ENCODE results near the gene XG.
"Not testable (repeated sequence)": the region's sequence is repeated elsewhere in the genome, so short reads cannot be mapped to it uniquely, and the experiment has no call there.

XG gene

GRCh38 chrX:2796808-2797207, 45.0 kb downstream of the XG start:
- not testable (repeated sequence) for H3K4me3 ChIP-seq (ENCODE audit: low read length); H3K9me3 ChIP-seq (ENCODE audit: control insufficient read depth, insufficient read depth, low read length); DNase-seq (ENCODE audit: low read depth, low spot score); H3K36me3 ChIP-seq (ENCODE audit: control insufficient read depth, insufficient read depth, low read length); H3K27ac ChIP-seq (ENCODE audit: low read length); H3K27me3 ChIP-seq (ENCODE audit: control insufficient read depth, insufficient read depth, low read length); H3K4me1 ChIP-seq (ENCODE audit: control insufficient read depth, insufficient read depth, low read length)
- WGBS (ENCODE audit: insufficient coverage, insufficient read length): no CpG with 5 or more reads among the region's 15 CpGs

DNA sequence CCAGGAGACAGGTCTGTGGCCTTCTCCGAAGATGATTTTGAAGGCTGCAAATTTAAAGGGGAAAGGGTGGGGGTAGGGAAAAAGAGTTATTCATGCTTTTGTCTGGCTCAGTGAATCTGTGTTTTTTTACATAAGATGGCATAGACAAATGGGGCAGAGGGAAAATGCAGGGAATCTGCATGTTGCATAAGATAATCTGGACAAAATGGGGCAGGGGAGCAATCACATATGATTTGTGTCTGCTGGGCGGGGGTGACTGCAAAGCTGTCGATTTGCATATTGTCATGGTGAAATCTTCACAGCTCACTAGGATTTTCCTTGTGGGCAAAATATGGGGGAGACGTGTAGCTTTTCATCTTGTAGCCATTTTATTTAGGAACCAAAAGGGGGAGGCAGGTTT, 47.5 kb downstream of the XG start:
- H3K4me3 ChIP-seq (ENCODE audit: low read length): no peak overlapping the region
- no peaks in the 10 kb centered on the region; the same call in 1 of the 2 replicates for H3K4me1 ChIP-seq (ENCODE audit: control insufficient read depth, insufficient read depth, low read length)
- DNase-seq (ENCODE audit: low read depth, low spot score): no peak
- no CpG with 5 or more reads among the region's 4 CpGs for WGBS (ENCODE audit: insufficient coverage, insufficient read length)
- no peaks in the 10 kb centered on the region for H3K9me3 ChIP-seq (ENCODE audit: control insufficient read depth, insufficient read depth, low read length)
- H3K36me3 ChIP-seq (ENCODE audit: control insufficient read depth, insufficient read depth, low read length): no peaks in the 10 kb centered on the region
- peak overlapping the region; percentile 57 for H3K27ac ChIP-seq (ENCODE audit: low read length)
- no peaks in the 10 kb centered on the region for H3K27me3 ChIP-seq (ENCODE audit: control insufficient read depth, insufficient read depth, low read length)

DNA sequence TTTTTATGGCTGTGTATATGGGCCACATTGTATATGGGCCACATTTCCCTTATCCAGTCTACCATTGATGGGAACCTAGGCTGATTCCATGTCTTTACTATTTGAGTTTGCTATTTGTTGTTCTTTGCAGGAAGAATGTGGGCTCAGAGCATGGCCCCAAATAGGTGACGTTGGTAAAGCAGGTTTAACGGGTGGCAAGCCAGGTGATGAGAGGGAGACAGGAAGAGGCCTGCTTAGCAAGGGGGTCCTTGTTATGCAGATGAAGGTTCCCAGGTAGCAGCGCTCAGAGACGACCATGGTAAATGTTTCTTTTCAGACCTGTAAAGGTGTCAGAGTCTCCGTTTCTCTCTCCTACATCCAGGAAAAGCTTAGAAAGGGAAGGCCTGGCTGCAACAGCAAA, 48.1 kb downstream of the XG start:
- not testable (repeated sequence) for H3K27me3 ChIP-seq (ENCODE audit: control insufficient read depth, insufficient read depth, low read length); H3K4me1 ChIP-seq (ENCODE audit: control insufficient read depth, insufficient read depth, low read length); H3K4me3 ChIP-seq (ENCODE audit: low read length); H3K36me3 ChIP-seq (ENCODE audit: control insufficient read depth, insufficient read depth, low read length); H3K9me3 ChIP-seq (ENCODE audit: control insufficient read depth, insufficient read depth, low read length); DNase-seq (ENCODE audit: low read depth, low spot score)
- H3K27ac ChIP-seq (ENCODE audit: low read length): peak overlapping the region; percentile 57
- no CpG with 5 or more reads among the region's 5 CpGs for WGBS (ENCODE audit: insufficient coverage, insufficient read length)

DNA sequence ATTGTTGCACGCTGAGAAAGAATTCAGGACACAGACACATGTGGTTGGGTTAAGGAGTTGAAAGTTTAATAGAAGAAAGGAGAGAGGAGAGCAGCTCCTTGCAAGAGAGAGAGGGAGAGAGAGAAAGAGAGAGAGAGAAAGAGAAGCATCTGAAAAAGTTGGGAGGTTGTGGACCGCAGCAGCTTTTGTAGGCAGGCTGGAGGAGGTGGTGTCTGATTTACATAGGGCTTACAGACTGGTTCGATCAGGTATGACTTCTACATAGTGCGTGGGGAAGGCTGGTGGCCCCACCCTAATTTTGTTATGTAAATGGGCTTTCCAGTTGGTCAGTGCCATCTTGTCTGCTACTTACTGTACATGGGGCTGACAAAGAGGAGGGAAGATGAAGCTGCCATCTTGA, 49.4 kb downstream of the XG start:
- Histone ChIP-seq H3K36me3 (ENCODE audit: control insufficient read depth, insufficient read depth, low read length) (no peaks in the 10 kb centered on the region), H3K27ac (ENCODE audit: low read length) (no peak overlapping the region), H3K4me3 (ENCODE audit: low read length) (no peak overlapping the region; the same call in 1 of the 2 replicates), H3K27me3 (ENCODE audit: control insufficient read depth, insufficient read depth, low read length) (no peaks in the 10 kb centered on the region), H3K9me3 (ENCODE audit: control insufficient read depth, insufficient read depth, low read length) (no peaks in the 10 kb centered on the region), H3K4me1 (ENCODE audit: control insufficient read depth, insufficient read depth, low read length) (no peaks in the 10 kb centered on the region; the same call in 1 of the 2 replicates)
- DNase-seq (ENCODE audit: low read depth, low spot score): no peak
- WGBS (ENCODE audit: insufficient coverage, insufficient read length): no CpG with 5 or more reads among the region's 4 CpGs

DNA sequence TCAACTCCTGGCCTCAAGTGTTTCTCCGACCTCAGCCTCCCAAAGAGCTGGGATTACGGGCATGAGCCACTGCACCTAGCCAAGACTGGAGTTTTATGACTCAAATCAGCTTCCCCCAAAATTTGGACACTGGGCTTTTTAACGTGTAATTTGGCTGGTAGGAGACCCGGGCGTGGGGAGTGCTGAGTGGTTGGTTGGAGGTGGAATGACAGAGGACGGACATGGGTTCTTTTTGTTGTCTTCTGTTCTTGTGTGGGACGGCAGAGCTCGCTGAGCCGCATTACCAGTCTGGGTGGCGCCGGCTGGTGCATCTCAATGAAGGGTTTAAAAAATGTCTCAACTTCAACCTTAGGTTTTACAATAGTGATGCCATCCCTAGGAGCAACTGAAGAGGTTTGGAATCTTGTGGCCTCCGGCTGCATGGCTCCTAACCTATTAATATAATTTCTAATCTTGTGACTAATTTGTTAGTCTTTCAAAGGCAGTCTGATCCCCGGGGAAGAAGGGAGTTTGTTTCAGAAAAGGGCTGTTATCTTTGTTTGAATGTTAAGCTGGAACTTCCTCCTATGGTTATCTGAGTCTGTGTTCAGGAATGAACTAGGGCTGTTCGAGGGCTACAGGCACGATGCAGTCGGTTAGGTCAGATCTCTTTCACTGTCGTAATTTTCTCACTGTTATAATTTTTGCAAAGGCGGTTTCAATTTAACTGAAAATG, 50.7 kb downstream of the XG start:
- not testable (repeated sequence) for H3K36me3 ChIP-seq (ENCODE audit: control insufficient read depth, insufficient read depth, low read length); H3K4me1 ChIP-seq (ENCODE audit: control insufficient read depth, insufficient read depth, low read length); H3K4me3 ChIP-seq (ENCODE audit: low read length); DNase-seq (ENCODE audit: low read depth, low spot score); H3K27ac ChIP-seq (ENCODE audit: low read length); H3K27me3 ChIP-seq (ENCODE audit: control insufficient read depth, insufficient read depth, low read length); H3K9me3 ChIP-seq (ENCODE audit: control insufficient read depth, insufficient read depth, low read length)
- WGBS (ENCODE audit: insufficient coverage, insufficient read length): no CpG with 5 or more reads among the region's 18 CpGs

DNA sequence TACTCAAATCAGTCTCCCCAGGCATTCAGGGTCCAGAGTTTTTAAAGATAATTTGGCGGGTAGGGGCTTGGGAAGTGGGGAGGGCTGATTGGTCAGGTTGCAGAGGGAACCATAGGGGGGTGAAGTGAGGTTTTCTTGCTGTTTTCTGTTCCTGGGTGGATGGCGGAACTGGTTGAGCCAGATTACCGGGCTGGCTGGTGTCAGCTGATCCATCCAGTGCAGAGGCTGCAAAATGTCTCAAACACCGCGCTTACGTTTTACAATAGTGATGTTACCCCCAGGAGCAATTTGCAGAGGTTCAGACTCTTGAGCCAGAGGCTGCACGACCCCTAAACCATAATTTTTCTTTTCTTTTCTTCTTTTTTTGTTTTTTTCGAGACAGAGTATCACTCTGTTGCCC, 51.6 kb downstream of the XG start:
- WGBS (ENCODE audit: insufficient coverage, insufficient read length): no CpG with 5 or more reads among the region's 8 CpGs
- not testable (repeated sequence) for DNase-seq (ENCODE audit: low read depth, low spot score); H3K27ac ChIP-seq (ENCODE audit: low read length); H3K36me3 ChIP-seq (ENCODE audit: control insufficient read depth, insufficient read depth, low read length); H3K4me1 ChIP-seq (ENCODE audit: control insufficient read depth, insufficient read depth, low read length); H3K4me3 ChIP-seq (ENCODE audit: low read length); H3K27me3 ChIP-seq (ENCODE audit: control insufficient read depth, insufficient read depth, low read length); H3K9me3 ChIP-seq (ENCODE audit: control insufficient read depth, insufficient read depth, low read length)

- WGBS (ENCODE audit: insufficient coverage, insufficient read length): no CpG with 5 or more reads among the region's 18 CpGs
- H3K9me3 ChIP-seq (ENCODE audit: control insufficient read depth, insufficient read depth, low read length); H3K4me1 ChIP-seq (ENCODE audit: control insufficient read depth, insufficient read depth, low read length); DNase-seq (ENCODE audit: low read depth, low spot score); H3K27ac ChIP-seq (ENCODE audit: low read length); H3K27me3 ChIP-seq (ENCODE audit: control insufficient read depth, insufficient read depth, low read length); H3K36me3 ChIP-seq (ENCODE audit: control insufficient read depth, insufficient read depth, low read length); H3K4me3 ChIP-seq (ENCODE audit: low read length): not testable (repeated sequence)
Observed at GRCh38 chrX:2804106-2804843, 52.4 kb downstream of the XG start.

DNA sequence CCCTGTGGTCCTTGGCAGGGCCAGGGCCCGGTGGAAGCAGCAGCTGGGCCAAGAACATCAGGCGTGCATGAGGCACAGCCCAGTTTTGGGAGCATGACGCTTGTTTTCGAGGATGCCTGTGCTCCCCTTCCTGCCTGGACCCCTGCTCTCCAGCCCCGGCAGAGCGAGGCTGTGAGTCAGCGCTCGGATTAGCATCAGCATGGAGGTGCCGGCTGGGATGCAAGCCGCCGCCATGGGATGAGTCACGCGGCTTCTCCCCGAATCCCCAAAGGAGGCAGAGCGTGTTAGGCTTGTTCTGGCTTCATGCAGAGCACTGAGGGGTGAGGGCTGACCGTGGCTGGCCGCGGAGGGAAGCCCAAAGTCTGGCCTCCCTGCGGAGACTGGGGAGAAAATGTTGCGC, 53.0 kb downstream of the XG start:
- not testable (repeated sequence) for H3K27ac ChIP-seq (ENCODE audit: low read length); H3K4me3 ChIP-seq (ENCODE audit: low read length); H3K36me3 ChIP-seq (ENCODE audit: control insufficient read depth, insufficient read depth, low read length); H3K4me1 ChIP-seq (ENCODE audit: control insufficient read depth, insufficient read depth, low read length); H3K27me3 ChIP-seq (ENCODE audit: control insufficient read depth, insufficient read depth, low read length); DNase-seq (ENCODE audit: low read depth, low spot score); H3K9me3 ChIP-seq (ENCODE audit: control insufficient read depth, insufficient read depth, low read length)
- WGBS (ENCODE audit: insufficient coverage, insufficient read length): no CpG with 5 or more reads among the region's 20 CpGs

DNA sequence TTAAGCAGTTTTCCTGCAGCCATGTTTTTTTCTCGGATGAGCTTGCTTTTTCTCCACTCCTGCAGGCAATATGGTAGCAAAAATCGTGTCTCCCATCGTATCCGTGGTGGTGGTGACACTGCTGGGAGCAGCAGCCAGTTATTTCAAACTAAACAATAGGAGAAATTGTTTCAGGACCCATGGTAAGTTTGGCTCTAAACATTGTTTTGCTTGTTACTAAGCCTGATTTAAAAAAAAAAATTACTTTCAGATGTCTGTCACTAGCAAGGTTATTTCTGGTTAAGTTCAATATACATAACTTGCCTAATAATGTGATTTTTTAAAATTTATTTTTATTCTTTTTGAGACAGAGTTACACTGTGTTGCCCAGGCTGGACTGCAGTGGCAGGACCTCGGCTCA, 59.4 kb downstream of the XG start:
- Histone ChIP-seq H3K36me3 (ENCODE audit: control insufficient read depth, insufficient read depth, low read length) (no peaks in the 10 kb centered on the region), H3K27me3 (ENCODE audit: control insufficient read depth, insufficient read depth, low read length) (no peaks in the 10 kb centered on the region), H3K27ac (ENCODE audit: low read length) (no peak overlapping the region), H3K9me3 (ENCODE audit: control insufficient read depth, insufficient read depth, low read length) (no peaks in the 10 kb centered on the region), H3K4me3 (ENCODE audit: low read length) (no peak overlapping the region), H3K4me1 (ENCODE audit: control insufficient read depth, insufficient read depth, low read length) (peaks cover 3% of the 10 kb centered on the region; the same call in 1 of the 2 replicates)
- WGBS (ENCODE audit: insufficient coverage, insufficient read length): no CpG with 5 or more reads among the region's 5 CpGs
- no peak for DNase-seq (ENCODE audit: low read depth, low spot score)

- H3K27ac ChIP-seq (ENCODE audit: low read length); H3K4me3 ChIP-seq (ENCODE audit: low read length); H3K36me3 ChIP-seq (ENCODE audit: control insufficient read depth, insufficient read depth, low read length); H3K9me3 ChIP-seq (ENCODE audit: control insufficient read depth, insufficient read depth, low read length); H3K27me3 ChIP-seq (ENCODE audit: control insufficient read depth, insufficient read depth, low read length); DNase-seq (ENCODE audit: low read depth, low spot score); H3K4me1 ChIP-seq (ENCODE audit: control insufficient read depth, insufficient read depth, low read length): not testable (repeated sequence)
- WGBS (ENCODE audit: insufficient coverage, insufficient read length): no CpG with 5 or more reads among the region's 16 CpGs
Observed at GRCh38 chrX:2812161-2812907, 60.5 kb downstream of the XG start.
